Gastrocnemius medialis (tissue), 4 donors: Measurements from ENCODE around the gene RCAN1.

ENCODE experiments used
- POLR2A ChIP-seq, 2 donors: fragments of 450-650 bp; IDR thresholded peaks; one replicate each; pipeline ENCODE4 v1.6.1; 2017; ENCODE audit warnings: antibody characterized with exemption in 2 of 2, mild to moderate bottlenecking in 2 of 2, moderate library complexity in 2 of 2
- TF ChIP-seq, protein P1 (sequence below), 5 experiments: fragments of 450-650 bp in 3 of 5; fragments of 200-600 bp in 2 of 5; sonication (generic) in 2 of 5; IDR thresholded peaks in 4 of 5; conservative IDR thresholded peaks in 1 of 5; 1 replicate in 4 of 5; 2 replicates in 1 of 5; pipeline ENCODE4 v1.5.1; 2016 to 2019; ENCODE audit warnings: antibody characterized with exemption in 5 of 5, mild to moderate bottlenecking in 3 of 5, moderate library complexity in 3 of 5

DNA sequence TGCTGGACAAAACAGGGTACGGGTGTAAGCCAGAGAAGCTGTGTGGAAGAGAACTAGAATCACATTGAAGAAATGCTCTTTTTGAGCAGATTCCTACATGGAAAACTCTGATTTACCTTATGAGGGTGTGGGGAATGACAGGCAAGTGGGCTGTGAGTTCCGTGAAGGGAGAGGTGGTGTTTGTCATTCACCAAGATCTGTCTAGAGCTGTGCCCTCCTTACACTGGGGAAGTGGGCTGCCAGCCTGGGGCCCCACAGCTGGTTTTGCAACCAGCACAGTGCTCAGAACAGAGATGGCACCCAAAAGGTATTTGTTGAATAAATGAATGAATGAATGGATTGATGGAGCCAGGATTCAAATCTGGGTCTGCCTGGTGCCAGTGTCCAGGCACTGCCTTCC lies 10.4 kb downstream of the RCAN1 start:
- TF ChIP-seq, protein P1, sequence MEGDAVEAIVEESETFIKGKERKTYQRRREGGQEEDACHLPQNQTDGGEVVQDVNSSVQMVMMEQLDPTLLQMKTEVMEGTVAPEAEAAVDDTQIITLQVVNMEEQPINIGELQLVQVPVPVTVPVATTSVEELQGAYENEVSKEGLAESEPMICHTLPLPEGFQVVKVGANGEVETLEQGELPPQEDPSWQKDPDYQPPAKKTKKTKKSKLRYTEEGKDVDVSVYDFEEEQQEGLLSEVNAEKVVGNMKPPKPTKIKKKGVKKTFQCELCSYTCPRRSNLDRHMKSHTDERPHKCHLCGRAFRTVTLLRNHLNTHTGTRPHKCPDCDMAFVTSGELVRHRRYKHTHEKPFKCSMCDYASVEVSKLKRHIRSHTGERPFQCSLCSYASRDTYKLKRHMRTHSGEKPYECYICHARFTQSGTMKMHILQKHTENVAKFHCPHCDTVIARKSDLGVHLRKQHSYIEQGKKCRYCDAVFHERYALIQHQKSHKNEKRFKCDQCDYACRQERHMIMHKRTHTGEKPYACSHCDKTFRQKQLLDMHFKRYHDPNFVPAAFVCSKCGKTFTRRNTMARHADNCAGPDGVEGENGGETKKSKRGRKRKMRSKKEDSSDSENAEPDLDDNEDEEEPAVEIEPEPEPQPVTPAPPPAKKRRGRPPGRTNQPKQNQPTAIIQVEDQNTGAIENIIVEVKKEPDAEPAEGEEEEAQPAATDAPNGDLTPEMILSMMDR (IDR thresholded peaks at IDR 0.05 in 4 of 5, conservative IDR thresholded peaks at IDR 0.05 in 1 of 5), result no peak
- TF ChIP-seq POLR2A (IDR thresholded peaks at IDR 0.05), result no peak
